SK-N-SH (cell line): ENCODE data around the gene MED22.

Source experiments
- FOXM1 ChIP-seq: IDR thresholded peaks from 2 replicates; pipeline ENCODE4 v1.4.0; 2012; ENCODE audit warnings: low read depth, mild to moderate bottlenecking
- RAD21 ChIP-seq: IDR thresholded peaks from 2 replicates; pipeline ENCODE4 v1.6.1; 2012; ENCODE audit warnings: mild to moderate bottlenecking, low read length

DNA sequence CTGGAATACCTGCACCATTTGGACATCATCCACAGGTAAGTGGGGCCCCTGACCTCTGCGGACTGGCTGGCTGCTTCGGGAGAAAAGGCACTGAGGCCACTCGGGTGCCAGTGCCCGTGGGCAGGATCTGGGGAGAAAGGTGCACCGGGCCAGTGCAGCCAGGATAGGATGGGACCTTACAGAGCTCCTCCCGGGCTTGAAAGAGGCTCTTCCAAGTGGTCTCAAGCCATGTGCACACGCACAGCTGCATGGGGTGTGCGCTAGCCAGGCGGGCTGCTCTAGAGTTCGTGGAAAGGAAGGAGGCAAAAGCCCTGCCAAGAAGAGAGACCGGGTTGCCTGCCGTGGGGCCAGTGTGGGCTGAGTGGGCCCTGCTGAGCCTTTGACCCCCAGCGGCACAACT lies 41.6 kb upstream of the MED22 start:
- TF ChIP-seq RAD21 (no peak), FOXM1 (no peak)
